HG03342 (cell line): ENCODE data around the gene DAP.

ENCODE experiments used
- ATAC-seq: cut with Tn5 transposase; IDR thresholded peaks from one replicate; pipeline ENCODE4 v1.9.1; 2021; ENCODE audit warnings: mild to moderate bottlenecking, moderate library complexity; ENCODE audit not compliant: unreplicated experiment

DAP gene

DNA sequence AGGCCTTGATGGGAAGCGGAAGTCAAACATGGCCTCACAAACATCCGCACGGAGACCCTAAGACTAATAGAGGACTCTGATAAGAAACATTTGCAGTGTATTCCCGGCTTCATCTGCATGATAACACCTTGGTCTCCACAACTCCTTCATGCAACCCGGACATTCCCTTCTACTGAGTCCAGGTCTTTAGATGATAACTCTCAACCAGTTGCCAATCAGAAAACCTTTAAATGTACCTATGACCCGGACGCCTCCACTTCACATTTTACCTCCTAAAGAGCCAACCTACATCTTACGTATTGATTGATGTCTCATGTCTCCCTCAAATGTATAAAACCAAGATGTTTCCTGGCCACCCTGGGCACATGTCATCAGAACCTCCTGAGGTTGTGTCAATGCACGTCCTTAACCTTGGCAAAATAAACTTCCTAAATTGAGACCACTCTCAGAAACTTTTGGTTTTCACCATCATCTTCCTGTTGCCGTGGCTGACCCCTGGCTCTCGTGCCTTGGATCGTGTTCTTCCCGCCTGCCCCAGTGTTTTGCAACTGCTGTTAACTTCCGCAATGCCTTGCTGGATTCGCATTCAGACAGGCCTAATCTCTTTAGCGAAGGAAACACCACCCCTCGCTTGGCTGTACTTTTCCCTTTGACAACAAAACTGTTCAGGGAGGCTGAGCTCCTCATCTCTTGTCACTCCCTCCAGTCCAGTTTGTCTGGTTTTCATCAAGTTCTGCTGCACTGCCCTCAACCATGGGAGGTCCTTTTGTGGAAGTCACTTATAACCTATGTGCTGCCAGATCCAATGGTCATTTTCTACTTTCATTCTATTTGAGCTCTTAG, 1.1 kb upstream of the DAP start:
- no peak for ATAC-seq

- no peak for ATAC-seq
Measured at GRCh38 chr5:10760921-10761184, 181 bp downstream of the DAP start.

- peak; percentile 28 for ATAC-seq
Measured at GRCh38 chr5:10760096-10760920, 726 bp downstream of the DAP start.

DNA sequence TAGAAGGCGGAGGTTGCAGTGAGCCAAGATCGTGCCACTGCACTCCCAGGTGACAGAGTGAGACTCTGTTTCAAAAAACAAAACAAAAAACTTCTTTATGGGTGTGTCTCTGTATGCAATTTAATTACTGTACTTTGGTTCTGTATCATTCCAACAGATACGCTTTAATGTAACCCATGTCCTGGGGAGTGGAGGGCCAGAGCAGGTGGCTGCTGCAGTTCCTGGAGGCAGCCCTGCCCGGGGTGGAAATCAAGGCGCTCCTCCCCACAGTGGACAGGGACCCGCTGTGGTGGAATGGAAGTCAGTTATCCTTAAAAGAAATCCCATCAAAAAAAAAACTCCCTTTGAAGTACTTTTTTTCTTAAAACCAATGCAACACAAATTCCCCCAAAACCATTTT, 1.9 kb downstream of the DAP start:
- no peak for ATAC-seq

GRCh38 chr5:10757922-10758555, 3.0 kb downstream of the DAP start:
- ATAC-seq: no peak

DNA sequence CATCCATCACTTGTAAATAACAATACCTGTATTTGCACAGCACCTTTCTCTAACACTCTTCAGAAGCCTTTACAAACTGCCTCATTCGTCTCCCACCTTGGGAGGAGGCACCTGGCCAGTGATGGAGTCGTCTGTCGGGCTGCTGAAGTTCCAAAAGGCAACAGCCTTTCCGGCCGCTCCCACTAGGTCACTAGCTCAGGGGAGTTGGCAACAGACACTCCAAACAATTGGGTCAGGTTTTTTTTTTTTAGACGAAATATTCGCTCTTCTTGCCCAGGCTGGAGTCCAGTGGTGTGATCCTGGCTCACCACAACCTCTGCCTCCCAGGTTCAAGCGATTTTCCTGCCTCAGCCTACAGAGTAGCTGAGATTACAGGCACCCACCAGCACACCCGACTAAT, 4.0 kb downstream of the DAP start:
- no peak for ATAC-seq

DNA sequence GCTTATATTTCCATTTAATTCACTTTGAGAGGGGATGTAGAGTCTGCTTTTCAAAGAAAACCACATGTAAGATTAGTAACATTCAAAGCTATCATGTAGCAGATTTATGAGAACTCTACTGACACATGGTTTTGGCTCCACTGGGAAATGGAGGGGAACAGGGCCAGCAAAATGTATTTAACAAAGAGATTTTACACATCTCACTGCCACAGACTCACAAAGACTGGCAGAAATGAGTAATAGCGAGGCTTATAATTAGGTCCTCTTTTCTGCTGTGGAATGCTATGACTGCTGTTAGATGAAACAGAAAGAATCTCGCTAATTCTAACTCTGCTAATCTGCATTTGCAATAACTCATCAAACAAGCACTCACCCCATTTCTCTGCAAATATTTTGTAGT, 4.5 kb downstream of the DAP start:
- peak; percentile 26 for ATAC-seq

GRCh38 chr5:10753178-10753577, 7.9 kb downstream of the DAP start:
- ATAC-seq: no peak

DNA sequence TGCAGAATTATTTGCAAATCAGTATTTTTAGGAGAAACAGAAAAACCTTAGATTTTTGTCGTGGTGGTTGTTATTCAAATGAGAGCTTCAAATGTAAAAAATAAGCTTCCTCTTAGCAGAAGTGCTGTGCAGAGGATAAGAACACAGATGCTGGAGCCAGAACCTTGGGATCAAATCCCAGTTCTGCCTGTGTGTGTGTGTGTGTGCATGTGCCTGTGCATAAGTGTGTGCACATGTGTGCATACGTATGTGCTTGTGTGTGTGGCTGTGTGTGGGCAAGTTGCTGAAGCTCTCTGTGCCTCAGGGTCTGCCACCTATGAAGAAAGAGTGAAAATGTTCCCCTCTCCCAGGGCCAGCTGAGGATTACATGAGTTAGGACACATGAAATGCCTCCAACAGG, 8.6 kb downstream of the DAP start:
- no peak for ATAC-seq

DNA sequence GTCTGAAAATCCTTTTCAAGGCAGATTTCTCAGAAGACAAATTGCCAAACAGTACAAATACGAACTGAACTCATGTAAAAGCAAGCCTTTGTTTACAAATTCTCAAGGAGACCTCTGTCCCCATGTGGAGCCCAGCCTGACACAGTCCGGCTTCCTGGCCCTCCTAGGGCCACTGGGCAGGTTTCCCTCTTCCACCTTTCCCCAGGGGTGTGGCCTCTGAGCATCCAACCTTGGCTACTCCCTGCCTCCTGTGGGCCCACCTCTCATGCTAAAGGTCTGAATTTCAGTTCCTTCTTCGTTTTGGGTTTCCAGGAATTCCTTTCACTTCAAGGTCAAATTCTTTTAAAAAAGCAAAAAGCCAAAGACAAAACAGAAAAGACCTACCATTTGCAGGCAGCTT, 10.1 kb downstream of the DAP start:
- no peak for ATAC-seq

GRCh38 chr5:10747678-10748622, 13.1 kb downstream of the DAP start:
- peak; percentile 48 for ATAC-seq

GRCh38 chr5:10746711-10747110, 14.3 kb downstream of the DAP start:
- ATAC-seq: no peak

- no peak for ATAC-seq
Measured at GRCh38 chr5:10745133-10745532, 15.9 kb downstream of the DAP start.

GRCh38 chr5:10744681-10745080, 16.4 kb downstream of the DAP start:
- no peak for ATAC-seq

DNA sequence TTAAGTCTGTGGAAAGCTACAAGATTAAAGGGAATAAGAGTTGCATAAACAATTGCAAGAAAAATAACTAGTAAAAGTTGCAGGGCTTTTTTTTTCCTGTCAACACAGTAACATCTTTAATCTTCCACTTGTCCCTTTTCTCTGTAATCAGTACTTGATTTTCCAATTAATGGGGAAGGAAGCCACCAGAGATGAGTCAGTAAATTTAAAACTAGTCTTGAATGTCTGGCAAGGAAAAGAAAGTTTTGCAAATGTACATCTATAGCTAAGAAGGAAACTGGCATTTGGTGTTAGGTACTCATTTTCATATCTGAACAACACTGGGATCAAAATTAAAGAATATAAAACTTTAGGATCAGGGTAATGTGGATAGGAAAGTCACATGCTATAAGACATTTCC, 17.1 kb downstream of the DAP start:
- no peak for ATAC-seq

DNA sequence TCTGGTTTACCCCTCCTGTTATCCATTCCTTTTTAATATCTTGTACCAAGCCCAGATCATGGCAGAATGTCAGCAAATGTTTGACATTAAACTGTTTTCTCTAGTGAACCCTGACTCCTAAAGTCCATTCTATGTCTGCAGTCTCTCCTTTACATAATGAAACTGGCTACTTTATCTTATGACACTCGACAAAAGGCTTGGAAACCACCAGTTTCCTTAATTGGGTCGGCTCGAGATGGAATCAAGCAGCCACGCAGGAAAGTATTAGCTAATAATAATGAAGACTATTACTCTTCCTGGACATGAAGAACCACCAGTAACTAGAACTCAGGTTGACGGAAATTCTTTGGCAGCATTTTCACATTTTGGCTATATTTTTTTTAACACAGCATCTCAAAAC, 17.5 kb downstream of the DAP start:
- no peak for ATAC-seq

DNA sequence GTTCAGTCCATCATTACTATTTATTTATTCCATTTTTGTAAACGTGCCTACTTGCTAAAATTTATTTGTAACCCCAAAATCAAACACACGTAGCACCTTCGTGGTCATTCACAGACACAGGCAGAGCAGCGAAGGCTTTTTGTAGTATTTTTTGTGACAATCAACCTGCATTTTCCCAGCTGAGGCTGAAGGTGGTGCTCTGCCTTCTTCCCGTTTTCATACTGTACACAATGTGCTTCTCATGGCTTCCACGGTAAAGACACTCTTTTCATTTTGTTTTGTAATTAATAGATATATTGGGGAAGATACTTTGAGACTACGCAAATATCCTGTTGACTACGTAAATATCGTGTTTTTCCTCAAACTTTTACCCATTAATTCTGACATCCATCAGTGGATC, 19.4 kb downstream of the DAP start:
- ATAC-seq: no peak

DNA sequence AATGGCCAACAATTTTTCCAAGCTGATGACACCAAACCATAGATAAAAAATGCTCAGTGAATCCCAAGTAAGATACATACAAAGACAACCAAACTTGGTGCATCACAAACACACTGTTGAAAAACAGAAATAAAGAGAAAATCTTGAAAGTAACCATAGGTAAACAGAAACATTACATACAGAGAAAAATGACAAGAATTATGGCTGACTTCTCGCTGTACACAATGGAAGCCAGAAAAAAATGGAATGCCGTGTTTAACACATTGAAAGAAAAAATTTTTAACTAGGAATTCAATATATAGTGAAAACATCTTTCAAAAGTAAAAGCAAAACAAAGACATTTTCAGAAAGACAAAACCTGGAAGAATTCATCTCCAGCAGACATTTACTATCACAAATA, 20.6 kb downstream of the DAP start:
- ATAC-seq: no peak

DNA sequence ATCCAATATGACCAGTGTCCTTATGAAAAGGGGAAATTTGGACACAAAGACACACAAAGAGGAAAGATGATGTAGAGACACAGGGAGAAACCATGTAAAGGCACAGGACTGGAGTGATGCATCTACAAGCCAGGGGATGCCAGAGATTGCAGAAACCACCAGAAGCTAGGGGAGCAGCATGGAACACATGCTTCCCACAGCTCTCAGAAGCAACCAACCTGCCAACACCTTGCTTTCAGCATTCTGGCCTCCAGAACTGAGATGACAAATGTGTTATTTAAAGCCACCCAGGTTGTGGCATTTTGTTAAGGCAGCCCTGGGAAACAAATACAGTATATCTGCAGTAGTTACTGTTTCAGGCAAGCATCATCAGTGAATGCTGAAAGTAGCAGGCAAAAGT, 23.2 kb downstream of the DAP start:
- no peak for ATAC-seq

DNA sequence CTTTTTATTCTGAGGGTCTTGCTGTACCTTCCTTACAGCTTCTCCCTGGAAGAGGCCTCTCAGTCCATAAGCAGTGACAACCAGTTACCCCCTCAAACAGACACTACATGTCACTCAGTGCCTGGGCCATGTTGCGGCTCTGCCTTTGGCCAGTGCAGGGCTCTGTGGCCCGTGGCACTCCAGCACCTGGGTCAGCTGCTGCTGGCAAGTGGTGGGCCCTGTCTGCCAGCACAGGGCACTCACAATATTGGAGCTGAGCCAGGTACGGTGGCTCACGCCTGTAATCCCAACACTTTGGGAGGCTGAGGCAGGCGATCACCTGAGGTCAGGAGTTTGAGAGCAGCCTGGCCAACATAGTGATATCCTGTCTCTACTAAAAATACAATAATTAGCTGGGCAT, 24.2 kb downstream of the DAP start:
- ATAC-seq: no peak

GRCh38 chr5:10736354-10736753, 24.7 kb downstream of the DAP start:
- ATAC-seq: no peak
